Thyroid gland (tissue), 4 donors: ENCODE measurements around the gene MPI. TPM values are rescaled to one million over a fixed set of nuclear protein-coding genes. Genes with fewer than 3 reads are reported as not detected.

ENCODE experiments used
- DNase-seq, 2 donors: peaks; one replicate each; pipeline ENCODE4 v3.0.0-alpha.2; 2019
- H3K27ac ChIP-seq, 3 donors: fragments of 200-600 bp; sonication (generic); 1 replicate in 2 of 3; 2 replicates in 1 of 3; pipeline ENCODE4 v1.5.1; 2016 to 2019; ENCODE audit warnings: mild to moderate bottlenecking in 1 of 3, moderate library complexity in 1 of 3
- H3K27me3 ChIP-seq: fragments of 200-600 bp; sonication (generic); one replicate; pipeline ENCODE4 v1.5.1; 2019
- H3K36me3 ChIP-seq, 2 donors: fragments of 200-600 bp; sonication (generic); one replicate each; pipeline ENCODE4 v1.5.1; 2016 to 2019
- H3K4me1 ChIP-seq, 2 donors: fragments of 200-600 bp; sonication (generic); one replicate each; pipeline ENCODE4 v1.5.1; 2017 to 2019
- H3K4me3 ChIP-seq, 3 donors: fragments of 200-600 bp; sonication (generic); replicated peaks in 1 of 3; 1 replicate in 2 of 3; 2 replicates in 1 of 3; pipeline ENCODE4 v1.5.1; 2016; ENCODE audit warnings: mild to moderate bottlenecking in 1 of 3
- H3K9me3 ChIP-seq: fragments of 200-600 bp; sonication (generic); one replicate; pipeline ENCODE4 v1.5.1; 2017
- POLR2A ChIP-seq, 2 donors: fragments of 450-650 bp; IDR thresholded peaks; one replicate each; pipeline ENCODE4 v1.6.1; 2017; ENCODE audit warnings: antibody characterized with exemption in 2 of 2, mild to moderate bottlenecking in 2 of 2, moderate library complexity in 1 of 2
- WGBS, 2 donors: methylation state at CpG; one replicate each; pipeline ENCODE4 v1.1.5; 2017; 5-methylcytosine and 5-hydroxymethylcytosine counted together
- intact Hi-C: fragments of 100-400 bp; cut with DNase I; formaldehyde crosslinking; loops from one replicate; pipeline ENCODE4 v1.15.1; 2023
- total RNA-seq, 4 donors: library from RNA; depleted of rRNA; stranded (reverse); fragments of >200 nt; gene quantifications; one replicate each; pipeline ENCODE4 v1.2.3, GENCODE V29; 2016
- TF ChIP-seq, protein P1 (sequence below), 6 experiments: fragments of 200-600 bp in 3 of 6; fragments of 450-650 bp in 3 of 6; sonication (generic) in 3 of 6; IDR thresholded peaks; one replicate each; pipeline ENCODE4 v1.5.1; 2016 to 2019; ENCODE audit warnings: antibody characterized with exemption in 6 of 6, mild to moderate bottlenecking in 2 of 6, inconsistent platforms in 1 of 6, moderate library complexity in 1 of 6

The MPI gene
- total RNA-seq, 4 donors from 2014 or later: 72.2 to 91.1 (median 88.5) TPM

DNA sequence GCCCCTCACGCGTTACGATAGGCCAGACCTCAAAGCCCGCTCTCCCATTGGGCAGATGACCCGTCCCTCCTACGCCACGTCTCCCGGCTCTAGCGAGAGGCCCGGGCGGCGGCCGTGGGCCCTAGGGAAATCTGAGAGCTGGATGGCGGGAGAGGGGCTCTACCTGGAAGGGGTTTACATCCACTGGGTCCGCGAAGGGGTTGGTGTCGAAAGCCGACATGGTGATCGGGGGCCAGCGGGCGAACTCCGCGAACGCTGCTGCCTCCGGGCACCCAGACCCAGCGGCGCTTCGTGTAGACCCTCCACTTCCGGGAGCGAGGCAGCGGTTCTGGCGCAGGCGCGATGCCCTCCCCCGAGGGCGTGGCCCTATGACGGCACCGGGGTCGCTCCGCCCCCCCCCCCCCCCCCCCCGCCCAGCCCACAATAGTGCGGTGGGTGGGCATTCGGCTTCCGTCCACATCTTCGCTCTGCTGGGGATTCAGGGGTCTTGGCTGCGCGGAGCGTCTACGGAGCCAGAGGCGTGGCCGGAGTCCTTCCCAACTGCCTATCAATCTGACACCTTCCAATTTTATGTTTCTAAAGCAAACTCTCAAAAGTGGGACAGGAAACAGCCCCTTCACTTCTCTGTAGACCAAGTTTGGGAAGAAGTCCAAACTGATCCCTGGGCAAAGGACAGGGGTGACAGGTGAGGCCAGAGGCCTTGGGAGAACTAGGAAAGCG, 16.6 kb upstream of the MPI start, which contains the start of gene SCAMP2:
SCAMP2 (minus strand) TSS at position 330 of the 720 bp plus-strand sequence; CDS start at position 220, 110 bp downstream.
- DNase-seq: peak; percentile 94 to 95
- peak within 1 kb of the TSS; percentile 82 to 90 (median 88) for H3K27ac ChIP-seq
- peak within 1 kb of the TSS; percentile 45 to 97 (median 59) for H3K4me3 ChIP-seq
- H3K9me3 ChIP-seq: no peaks in the 10 kb centered on the region
- intact Hi-C loops: no loop called here
- peaks cover 39 to 49% of the 10 kb centered on the region in 2 donors for H3K4me1 ChIP-seq
- H3K36me3 ChIP-seq: no peaks in the 10 kb centered on the region
- WGBS, 2 donors: 0 to 1% methylated on average over 3 to 42 of the region's 52 CpGs
- no peaks in the 10 kb centered on the region for H3K27me3 ChIP-seq
- TF ChIP-seq POLR2A (IDR thresholded peaks at IDR 0.05): peak; percentile 56 to 89
- TF ChIP-seq, protein P1, sequence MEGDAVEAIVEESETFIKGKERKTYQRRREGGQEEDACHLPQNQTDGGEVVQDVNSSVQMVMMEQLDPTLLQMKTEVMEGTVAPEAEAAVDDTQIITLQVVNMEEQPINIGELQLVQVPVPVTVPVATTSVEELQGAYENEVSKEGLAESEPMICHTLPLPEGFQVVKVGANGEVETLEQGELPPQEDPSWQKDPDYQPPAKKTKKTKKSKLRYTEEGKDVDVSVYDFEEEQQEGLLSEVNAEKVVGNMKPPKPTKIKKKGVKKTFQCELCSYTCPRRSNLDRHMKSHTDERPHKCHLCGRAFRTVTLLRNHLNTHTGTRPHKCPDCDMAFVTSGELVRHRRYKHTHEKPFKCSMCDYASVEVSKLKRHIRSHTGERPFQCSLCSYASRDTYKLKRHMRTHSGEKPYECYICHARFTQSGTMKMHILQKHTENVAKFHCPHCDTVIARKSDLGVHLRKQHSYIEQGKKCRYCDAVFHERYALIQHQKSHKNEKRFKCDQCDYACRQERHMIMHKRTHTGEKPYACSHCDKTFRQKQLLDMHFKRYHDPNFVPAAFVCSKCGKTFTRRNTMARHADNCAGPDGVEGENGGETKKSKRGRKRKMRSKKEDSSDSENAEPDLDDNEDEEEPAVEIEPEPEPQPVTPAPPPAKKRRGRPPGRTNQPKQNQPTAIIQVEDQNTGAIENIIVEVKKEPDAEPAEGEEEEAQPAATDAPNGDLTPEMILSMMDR (IDR thresholded peaks at IDR 0.05): no peak

DNA sequence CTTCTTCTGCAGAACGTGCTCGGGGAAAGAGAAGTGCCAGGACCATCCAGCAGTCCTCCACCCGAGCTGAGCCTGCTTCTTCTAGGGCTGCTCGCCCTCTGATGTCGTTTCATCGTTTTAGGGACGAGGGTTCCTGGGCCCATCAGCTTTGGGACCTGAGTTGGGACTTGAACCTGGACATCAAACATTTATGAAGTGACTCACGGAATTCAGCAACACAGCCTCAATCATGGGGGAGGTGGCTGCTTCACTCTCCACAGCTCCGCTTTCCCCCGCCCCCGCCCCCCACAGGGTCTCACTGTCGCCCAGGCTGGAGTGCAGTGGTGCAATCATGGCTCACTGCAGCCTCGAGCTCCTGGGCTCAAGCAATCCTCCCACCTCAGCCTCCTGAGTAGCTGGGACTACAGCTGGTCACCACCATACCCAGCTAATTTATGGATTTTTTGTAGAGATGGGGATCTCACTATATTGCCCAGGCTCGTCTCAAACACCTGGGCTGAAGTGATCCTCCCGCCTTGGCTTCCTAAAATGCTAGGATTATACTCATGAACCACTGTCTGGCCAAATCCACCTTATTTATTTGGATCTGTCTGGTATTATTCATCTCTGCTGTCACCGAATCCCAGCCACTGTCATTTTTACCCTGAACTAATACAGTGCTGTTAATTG, 16.0 kb upstream of the MPI start:
- no peaks in the 10 kb centered on the region for H3K27me3 ChIP-seq
- TF ChIP-seq, protein P1 (IDR thresholded peaks at IDR 0.05): no peak
- no peak for TF ChIP-seq POLR2A (IDR thresholded peaks at IDR 0.05)
- peaks cover 33 to 42% of the 10 kb centered on the region in 2 donors for H3K4me1 ChIP-seq
- 35 to 37% methylated on average over 13 to 16 of the region's 16 CpGs for WGBS, 2 donors
- no peaks in the 10 kb centered on the region for H3K9me3 ChIP-seq
- no peaks in the 10 kb centered on the region for H3K36me3 ChIP-seq
- H3K27ac ChIP-seq: peak overlapping the region; percentile 82 to 90 (median 88)
- peak; percentile 25 to 31 for DNase-seq
- peak overlapping the region in 2 of 3 donors; percentile 45 to 97 for H3K4me3 ChIP-seq
- intact Hi-C loops: no loop called here

DNA sequence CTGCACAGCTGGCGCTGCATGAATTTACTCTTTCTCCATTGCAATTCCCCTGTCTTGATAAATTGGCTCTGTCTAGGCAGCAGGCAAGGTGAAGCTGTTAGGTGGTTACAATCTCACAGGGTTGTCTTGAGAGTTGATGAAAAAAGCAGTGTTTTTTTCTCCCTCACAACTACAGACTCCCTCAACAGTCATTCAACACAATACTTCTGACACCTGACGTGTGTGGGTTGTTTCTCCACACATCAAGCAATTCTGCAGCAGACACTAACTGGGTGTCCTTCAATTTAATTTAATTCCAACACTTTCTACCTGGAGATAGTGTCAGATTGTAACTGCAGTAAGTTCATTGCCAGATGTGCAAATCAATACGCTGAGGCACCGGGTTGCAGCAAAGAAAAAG, 11.6 kb upstream of the MPI start:
- no peaks in the 10 kb centered on the region for H3K9me3 ChIP-seq
- no peaks in the 10 kb centered on the region for H3K27me3 ChIP-seq
- TF ChIP-seq, protein P1 (IDR thresholded peaks at IDR 0.05): no peak
- H3K4me3 ChIP-seq: no peak overlapping the region
- intact Hi-C loops: no loop called here
- no peak overlapping the region for H3K27ac ChIP-seq
- no peak for DNase-seq
- WGBS, 2 donors: 84% methylated on average over 4 of the region's 4 CpGs
- peaks cover 0 to 6% of the 10 kb centered on the region in 2 donors for H3K4me1 ChIP-seq
- H3K36me3 ChIP-seq: no peaks in the 10 kb centered on the region

DNA sequence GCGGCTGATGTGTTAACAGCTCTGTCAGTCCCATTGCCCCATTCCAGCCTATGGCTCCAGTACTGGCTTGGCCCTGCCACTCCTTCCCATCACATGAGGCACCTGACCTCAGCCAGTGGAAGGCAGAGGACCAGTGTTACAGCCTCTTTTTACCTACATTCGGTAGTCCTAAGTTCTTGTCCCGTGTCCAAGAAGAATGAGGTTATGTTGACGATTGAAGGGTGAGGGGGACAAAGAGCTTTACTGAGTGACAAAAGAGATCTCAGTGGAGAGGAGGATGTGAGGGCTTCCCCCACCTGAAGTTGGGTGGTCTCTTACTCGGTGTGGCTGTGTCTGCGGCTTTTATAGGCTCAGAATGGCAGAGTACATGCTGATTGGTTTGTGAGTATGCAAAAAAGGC, 7.3 kb upstream of the MPI start:
- Histone ChIP-seq H3K4me3 (no peak overlapping the region), H3K4me1 (peaks cover 0 to 6% of the 10 kb centered on the region in 2 donors), H3K9me3 (no peaks in the 10 kb centered on the region), H3K27me3 (no peaks in the 10 kb centered on the region), H3K36me3 (no peaks in the 10 kb centered on the region), H3K27ac (no peak overlapping the region)
- no peak for DNase-seq
- WGBS, 2 donors: 91 to 95% methylated on average over 5 to 6 of the region's 6 CpGs
- intact Hi-C loops: no loop called here
- TF ChIP-seq POLR2A (IDR thresholded peaks at IDR 0.05): no peak
- TF ChIP-seq, protein P1 (IDR thresholded peaks at IDR 0.05): no peak
